SK-N-SH treated with all-trans-retinoic acid at 6 μM for 48 hours (cell line): Measurements from ENCODE around the gene FAM81B.

ENCODE experiments used
- TF ChIP-seq, protein P1 (sequence below): fragments of 250-450 bp; sonication (Bioruptor Pico); IDR thresholded peaks from 2 replicates; pipeline ENCODE4 v1.8.0; 2020; ENCODE audit warnings: mild to moderate bottlenecking, moderate library complexity, borderline replicate concordance

FAM81B gene

DNA sequence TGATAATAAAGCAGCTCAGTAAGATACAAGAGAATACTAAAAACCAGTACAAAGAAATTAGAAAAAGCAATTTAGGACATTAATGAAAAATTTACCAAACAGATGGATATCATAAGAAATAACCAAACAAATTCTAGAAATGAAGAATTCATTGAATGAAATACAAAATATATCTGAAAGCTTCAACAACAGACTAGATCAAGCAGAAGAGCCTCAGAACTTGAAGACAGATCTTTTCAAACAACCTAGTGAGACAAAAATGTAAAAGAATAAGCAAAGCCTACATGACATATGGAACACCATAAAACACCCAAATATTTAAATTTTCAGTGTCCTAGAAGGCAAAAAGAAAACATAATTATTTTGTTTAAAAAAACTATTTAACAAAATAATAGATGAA lies 96.7 kb downstream of the FAM81B start (continued):
- TF ChIP-seq, protein P1, sequence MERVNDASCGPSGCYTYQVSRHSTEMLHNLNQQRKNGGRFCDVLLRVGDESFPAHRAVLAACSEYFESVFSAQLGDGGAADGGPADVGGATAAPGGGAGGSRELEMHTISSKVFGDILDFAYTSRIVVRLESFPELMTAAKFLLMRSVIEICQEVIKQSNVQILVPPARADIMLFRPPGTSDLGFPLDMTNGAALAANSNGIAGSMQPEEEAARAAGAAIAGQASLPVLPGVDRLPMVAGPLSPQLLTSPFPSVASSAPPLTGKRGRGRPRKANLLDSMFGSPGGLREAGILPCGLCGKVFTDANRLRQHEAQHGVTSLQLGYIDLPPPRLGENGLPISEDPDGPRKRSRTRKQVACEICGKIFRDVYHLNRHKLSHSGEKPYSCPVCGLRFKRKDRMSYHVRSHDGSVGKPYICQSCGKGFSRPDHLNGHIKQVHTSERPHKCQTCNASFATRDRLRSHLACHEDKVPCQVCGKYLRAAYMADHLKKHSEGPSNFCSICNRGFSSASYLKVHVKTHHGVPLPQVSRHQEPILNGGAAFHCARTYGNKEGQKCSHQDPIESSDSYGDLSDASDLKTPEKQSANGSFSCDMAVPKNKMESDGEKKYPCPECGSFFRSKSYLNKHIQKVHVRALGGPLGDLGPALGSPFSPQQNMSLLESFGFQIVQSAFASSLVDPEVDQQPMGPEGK, result no peak
